HPDE6-E6E7 (cell line): ENCODE results near the gene REX1BD.

Experiments used
- DNase-seq: peaks from one replicate; pipeline ENCODE4 v3.0.0; 2011; ENCODE audit warnings: missing footprints; ENCODE audit errors: extremely low spot score

Gene REX1BD

GRCh38 chr19:18613589-18614234 lies 25.1 kb downstream of the REX1BD start:
- no peak for DNase-seq

GRCh38 chr19:18616023-18616422 lies 27.4 kb downstream of the REX1BD start:
- DNase-seq: no peak

- DNase-seq: no peak
Observed at GRCh38 chr19:18617562-18617961, 29.0 kb downstream of the REX1BD start.

- DNase-seq: no peak
Observed at GRCh38 chr19:18618236-18618635, 29.6 kb downstream of the REX1BD start.

- DNase-seq: no peak
Observed at GRCh38 chr19:18620311-18620710, 31.7 kb downstream of the REX1BD start.

- no peak for DNase-seq
Observed at GRCh38 chr19:18620902-18621301, 32.3 kb downstream of the REX1BD start.

- DNase-seq: no peak
Observed at GRCh38 chr19:18626906-18627305, 38.3 kb downstream of the REX1BD start.

- no peak for DNase-seq
Observed at GRCh38 chr19:18629166-18630088, 40.8 kb downstream of the REX1BD start.

GRCh38 chr19:18633321-18633720 lies 44.7 kb downstream of the REX1BD start:
- no peak for DNase-seq

GRCh38 chr19:18634612-18635297 lies 46.2 kb downstream of the REX1BD start:
- no peak for DNase-seq

GRCh38 chr19:18635831-18636182 lies 47.2 kb downstream of the REX1BD start:
- no peak for DNase-seq

GRCh38 chr19:18636183-18636968 lies 47.8 kb downstream of the REX1BD start:
- DNase-seq: peak; percentile 95

- no peak for DNase-seq
Observed at GRCh38 chr19:18636969-18637629, 48.5 kb downstream of the REX1BD start, which contains the start of gene KLHL26. KLHL26 (plus strand) TSS chr19:18637028; CDS start chr19:18637055, 27 bp downstream.

GRCh38 chr19:18637673-18638630 lies 49.4 kb downstream of the REX1BD start:
- DNase-seq: peak; percentile 60

GRCh38 chr19:18639706-18640243 lies 51.2 kb downstream of the REX1BD start:
- DNase-seq: no peak
